Measurements from ENCODE around the gene BRD3.
"Not testable (repeated sequence)": the region's sequence is repeated elsewhere in the genome, so short reads cannot be mapped to it uniquely, and the experiment has no call there.

The BRD3 gene

GRCh38 chr9:133991214-133991921 lies 76.5 kb downstream of the BRD3 start:
- DNase-seq = peak; percentile 39

GRCh38 chr9:133990366-133991213 lies 77.2 kb downstream of the BRD3 start:
- DNase-seq = no peak

GRCh38 chr9:133989625-133990365 lies 78.0 kb downstream of the BRD3 start:
- no peak for DNase-seq

GRCh38 chr9:133988771-133989170 lies 79.1 kb downstream of the BRD3 start:
- DNase-seq = not testable (repeated sequence)

GRCh38 chr9:133987946-133988665 lies 79.7 kb downstream of the BRD3 start:
- DNase-seq = no peak

- DNase-seq = no peak
Measured at GRCh38 chr9:133987446-133987788, 80.4 kb downstream of the BRD3 start.

GRCh38 chr9:133986774-133987445 lies 80.9 kb downstream of the BRD3 start:
- DNase-seq = no peak

GRCh38 chr9:133986061-133986460 lies 81.8 kb downstream of the BRD3 start:
- DNase-seq = no peak

GRCh38 chr9:133982971-133983720 lies 84.7 kb downstream of the BRD3 start:
- DNase-seq = no peak

- no peak for DNase-seq
Measured at GRCh38 chr9:133981958-133982681, 85.7 kb downstream of the BRD3 start.

GRCh38 chr9:133981589-133981957 lies 86.3 kb downstream of the BRD3 start:
- no peak for DNase-seq

GRCh38 chr9:133980864-133981588 lies 86.8 kb downstream of the BRD3 start:
- no peak for DNase-seq
